Epithelial cell of esophagus (primary cell): ENCODE data around the gene SERTAD2.

Source experiments
- DNase-seq: peaks from one replicate; pipeline ENCODE4 v3.0.0; 2010; ENCODE audit warnings: low read depth
- H3K4me3 ChIP-seq: 2 replicates; pipeline ENCODE4 v1.5.1; 2011; ENCODE audit warnings: mild to moderate bottlenecking, low read length, control low read depth
- TF ChIP-seq, protein P1 (sequence below): IDR thresholded peaks from 2 replicates; pipeline ENCODE4 v1.5.1; 2011; ENCODE audit warnings: low read depth, mild to moderate bottlenecking, low read length, control low read depth, inconsistent platforms; ENCODE audit not compliant: insufficient read depth; ENCODE audit errors: missing control alignments

Gene SERTAD2

GRCh38 chr2:64683771-64684510 lies 30.2 kb upstream of the SERTAD2 start:
- TF ChIP-seq, protein P1, sequence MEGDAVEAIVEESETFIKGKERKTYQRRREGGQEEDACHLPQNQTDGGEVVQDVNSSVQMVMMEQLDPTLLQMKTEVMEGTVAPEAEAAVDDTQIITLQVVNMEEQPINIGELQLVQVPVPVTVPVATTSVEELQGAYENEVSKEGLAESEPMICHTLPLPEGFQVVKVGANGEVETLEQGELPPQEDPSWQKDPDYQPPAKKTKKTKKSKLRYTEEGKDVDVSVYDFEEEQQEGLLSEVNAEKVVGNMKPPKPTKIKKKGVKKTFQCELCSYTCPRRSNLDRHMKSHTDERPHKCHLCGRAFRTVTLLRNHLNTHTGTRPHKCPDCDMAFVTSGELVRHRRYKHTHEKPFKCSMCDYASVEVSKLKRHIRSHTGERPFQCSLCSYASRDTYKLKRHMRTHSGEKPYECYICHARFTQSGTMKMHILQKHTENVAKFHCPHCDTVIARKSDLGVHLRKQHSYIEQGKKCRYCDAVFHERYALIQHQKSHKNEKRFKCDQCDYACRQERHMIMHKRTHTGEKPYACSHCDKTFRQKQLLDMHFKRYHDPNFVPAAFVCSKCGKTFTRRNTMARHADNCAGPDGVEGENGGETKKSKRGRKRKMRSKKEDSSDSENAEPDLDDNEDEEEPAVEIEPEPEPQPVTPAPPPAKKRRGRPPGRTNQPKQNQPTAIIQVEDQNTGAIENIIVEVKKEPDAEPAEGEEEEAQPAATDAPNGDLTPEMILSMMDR = no peak
- H3K4me3 ChIP-seq = no peak overlapping the region
- DNase-seq = no peak

- TF ChIP-seq, protein P1 = no peak
- H3K4me3 ChIP-seq = no peak overlapping the region
Observed at GRCh38 chr2:64681479-64681967, 27.8 kb upstream of the SERTAD2 start.

GRCh38 chr2:64679673-64680425 lies 26.1 kb upstream of the SERTAD2 start:
- DNase-seq = no peak
- no peak overlapping the region for H3K4me3 ChIP-seq
- TF ChIP-seq, protein P1 = no peak

More at GRCh38 chr2:64681479-64681967, 27.8 kb upstream of the SERTAD2 start:
- no peak for DNase-seq

DNA sequence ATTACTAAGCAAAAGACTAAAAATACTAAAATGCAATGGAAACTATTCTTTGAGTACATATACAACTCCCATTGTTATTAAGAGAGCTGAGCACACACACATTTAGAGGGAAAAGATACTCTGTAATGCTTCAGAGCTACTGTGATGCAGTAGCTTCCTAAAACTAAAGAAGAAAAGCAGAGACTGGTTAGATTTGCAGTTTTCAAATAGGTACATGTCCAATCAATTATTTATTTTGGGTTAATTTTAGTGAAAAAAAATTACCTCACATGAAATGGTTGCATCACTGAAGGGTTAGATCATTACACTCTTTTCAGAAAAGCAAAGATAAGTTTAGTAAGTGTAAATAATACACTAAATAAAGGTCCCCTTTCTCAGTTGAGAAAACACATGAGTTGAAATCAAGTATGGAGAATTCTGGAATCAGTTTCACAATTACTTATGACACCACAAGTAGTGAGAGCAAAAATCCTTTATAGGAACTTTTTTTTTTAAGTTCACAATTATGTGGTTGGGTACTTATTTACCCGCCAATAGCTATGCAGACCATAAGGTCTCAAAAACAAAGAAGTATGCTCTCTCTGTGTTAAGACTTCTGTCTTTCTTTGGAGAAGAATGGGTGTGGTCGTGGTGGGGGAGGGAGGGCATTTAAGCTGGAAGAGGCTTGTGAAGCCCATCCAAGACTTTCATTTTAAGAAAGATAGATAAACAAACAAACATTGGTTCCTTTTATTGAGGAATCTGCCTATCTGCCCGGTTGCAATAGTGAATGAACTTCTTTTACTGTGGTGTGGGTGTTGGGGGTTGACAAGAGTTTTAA lies 25.3 kb upstream of the SERTAD2 start:
- no peak for DNase-seq
- TF ChIP-seq, protein P1 = no peak
- H3K4me3 ChIP-seq = no peak overlapping the region

DNA sequence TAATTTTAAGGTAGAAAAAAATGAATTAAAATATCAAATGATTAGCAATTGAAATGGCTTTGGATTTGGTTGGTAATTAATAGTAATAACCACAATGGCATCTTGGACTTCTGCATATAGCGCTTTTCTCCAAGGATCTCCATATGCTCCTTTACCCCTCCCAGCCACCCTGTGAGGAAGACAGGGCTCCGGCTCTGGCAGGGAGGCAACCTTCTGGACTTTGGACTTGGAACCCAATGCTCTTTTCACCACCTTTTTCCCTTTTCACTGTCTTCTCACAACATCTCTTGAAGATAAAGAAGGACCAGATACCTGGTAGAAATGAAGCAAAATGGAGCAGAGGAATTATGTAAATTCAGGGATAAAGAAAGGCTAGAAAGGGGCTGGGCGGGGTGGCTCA lies 23.8 kb upstream of the SERTAD2 start:
- no peak for DNase-seq
- H3K4me3 ChIP-seq = no peak overlapping the region
- TF ChIP-seq, protein P1 = no peak

DNA sequence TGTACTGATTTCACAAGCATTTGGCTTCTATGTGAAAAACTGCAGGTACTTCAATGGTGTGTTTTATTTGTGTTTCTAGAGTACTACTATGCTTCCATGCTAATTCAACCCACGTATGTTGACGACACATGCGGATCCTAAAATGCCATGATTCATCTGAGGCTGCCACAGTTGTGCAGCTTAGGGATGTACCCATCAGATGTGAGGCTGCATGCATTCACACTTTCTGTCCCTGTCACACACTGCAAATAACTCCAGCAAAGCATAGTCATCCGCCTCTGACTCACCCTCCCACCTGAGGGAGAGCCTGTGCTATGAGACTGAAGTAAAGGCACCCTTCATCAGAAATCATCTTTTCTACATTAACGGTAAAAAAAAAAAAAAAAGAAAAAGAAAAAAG lies 22.1 kb upstream of the SERTAD2 start:
- no peak overlapping the region for H3K4me3 ChIP-seq
- TF ChIP-seq, protein P1 = no peak
- DNase-seq = peak; percentile 85
